Mesendoderm (in vitro differentiated cells): Measurements from ENCODE around the gene TNFAIP6.

Experiments
- DNase-seq: peaks from one replicate; pipeline ENCODE4 v3.0.0; 2013
- H2AK5ac ChIP-seq: 2 replicates; pipeline ENCODE4 v1.6.1; 2013; ENCODE audit warnings: low read length, inconsistent platforms
- H2BK120ac ChIP-seq: 2 replicates; pipeline ENCODE4 v1.6.1; 2013; ENCODE audit warnings: low read depth, mild to moderate bottlenecking, low read length, moderate library complexity, mixed read lengths
- H2BK15ac ChIP-seq: replicated peaks from 2 replicates; pipeline ENCODE4 v1.6.1; 2013; ENCODE audit warnings: low read depth, mild to moderate bottlenecking, moderate library complexity
- H2BK5ac ChIP-seq: 2 replicates; pipeline ENCODE4 v1.6.1; 2013; ENCODE audit warnings: low read length, inconsistent platforms
- H3K18ac ChIP-seq: 2 replicates; pipeline ENCODE4 v1.6.1; 2013; ENCODE audit warnings: mild to moderate bottlenecking, low read length, mixed read lengths
- H3K23ac ChIP-seq: one replicate; pipeline ENCODE4 v1.6.1; 2013; ENCODE audit warnings: low read length
- H3K27ac ChIP-seq: 2 replicates; pipeline ENCODE4 v1.5.1; 2013; ENCODE audit warnings: low read depth, mild to moderate bottlenecking, inconsistent platforms, low read length, moderate library complexity
- H3K27me3 ChIP-seq: 2 replicates; pipeline ENCODE4 v1.6.1; 2013; ENCODE audit warnings: low read length, control low read depth, mild to moderate bottlenecking, inconsistent platforms; ENCODE audit not compliant: insufficient read depth, poor library complexity
- H3K36me3 ChIP-seq: 2 replicates; pipeline ENCODE4 v1.6.1; 2013; ENCODE audit warnings: low read length, inconsistent platforms; ENCODE audit not compliant: control insufficient read depth, insufficient read depth
- H3K4ac ChIP-seq: one replicate; pipeline ENCODE4 v1.6.1; 2013; ENCODE audit warnings: low read depth, mild to moderate bottlenecking, low read length, moderate library complexity
- H3K4me1 ChIP-seq: 2 replicates; pipeline ENCODE4 v1.6.1; 2013; ENCODE audit warnings: low read depth, low read length, inconsistent platforms; ENCODE audit not compliant: control insufficient read depth
- H3K4me2 ChIP-seq: 2 replicates; pipeline ENCODE4 v1.6.1; 2013; ENCODE audit warnings: low read length
- H3K4me3 ChIP-seq: 2 replicates; pipeline ENCODE4 v1.5.1; 2013; ENCODE audit warnings: mild to moderate bottlenecking, low read length
- H3K56ac ChIP-seq: one replicate; pipeline ENCODE4 v1.6.1; 2013; ENCODE audit warnings: low read length
- H3K79me1 ChIP-seq: 2 replicates; pipeline ENCODE4 v1.6.1; 2013; ENCODE audit warnings: low read length, inconsistent platforms
- H3K79me2 ChIP-seq: 2 replicates; pipeline ENCODE4 v1.6.1; 2013; ENCODE audit warnings: mild to moderate bottlenecking, low read length; ENCODE audit not compliant: control insufficient read depth, insufficient read depth
- H3K9ac ChIP-seq: 2 replicates; pipeline ENCODE4 v1.6.1; 2013; ENCODE audit warnings: low read length, inconsistent platforms
- H4K5ac ChIP-seq: one replicate; pipeline ENCODE4 v1.6.1; 2013; ENCODE audit warnings: low read length
- H4K8ac ChIP-seq: one replicate; pipeline ENCODE4 v1.6.1; 2013; ENCODE audit warnings: low read depth, mild to moderate bottlenecking, control low read depth, low read length, moderate library complexity
- WGBS: extraction: QIAGEN DNeasy Blood & Tissue Kit; methylation state at CpG from one replicate; pipeline ENCODE4 v1.1.7; 2013; ENCODE audit warnings: low lambda C conversion rate, missing lambda C conversion rate; ENCODE audit not compliant: insufficient coverage; ENCODE audit errors: extremely low coverage; 5-methylcytosine and 5-hydroxymethylcytosine counted together

The TNFAIP6 gene

GRCh38 chr2:151380580-151381235 lies 23.3 kb downstream of the TNFAIP6 start:
- H3K4me2 ChIP-seq: no peak overlapping the region
- H3K79me1 ChIP-seq: no peaks in the 10 kb centered on the region
- H2AK5ac ChIP-seq: no peak overlapping the region
- H2BK5ac ChIP-seq: no peak overlapping the region
- H3K56ac ChIP-seq: no peak overlapping the region
- peak; percentile 10 for DNase-seq
- no peak overlapping the region for H3K27ac ChIP-seq
- WGBS: no CpG with 5 or more reads among the region's 6 CpGs
- H2BK120ac ChIP-seq: no peak overlapping the region
- H4K5ac ChIP-seq: no peak overlapping the region
- H3K79me2 ChIP-seq: no peaks in the 10 kb centered on the region
- no peak overlapping the region for H3K4ac ChIP-seq
- no peak overlapping the region for H3K9ac ChIP-seq
- no peak overlapping the region for H3K23ac ChIP-seq
- no peaks in the 10 kb centered on the region for H3K4me1 ChIP-seq
- H4K8ac ChIP-seq: no peak overlapping the region
- H2BK15ac ChIP-seq: no peak overlapping the region
- H3K4me3 ChIP-seq: no peak overlapping the region
- H3K36me3 ChIP-seq: no peaks in the 10 kb centered on the region
- H3K18ac ChIP-seq: no peak overlapping the region
- H3K27me3 ChIP-seq: no peaks in the 10 kb centered on the region

- H2BK15ac ChIP-seq: no peak overlapping the region
- no peaks in the 10 kb centered on the region for H3K79me2 ChIP-seq
- H2BK120ac ChIP-seq: no peak overlapping the region
- no peak overlapping the region for H3K56ac ChIP-seq
- DNase-seq: peak; percentile 29
- no peak overlapping the region for H3K23ac ChIP-seq
- no peak overlapping the region for H3K27ac ChIP-seq
- no peak overlapping the region for H4K5ac ChIP-seq
- no peak overlapping the region for H3K4me2 ChIP-seq
- no peaks in the 10 kb centered on the region for H3K4me1 ChIP-seq
- H3K36me3 ChIP-seq: no peaks in the 10 kb centered on the region
- H3K18ac ChIP-seq: no peak overlapping the region
- no peak overlapping the region for H3K4ac ChIP-seq
- H4K8ac ChIP-seq: no peak overlapping the region
- H3K4me3 ChIP-seq: no peak overlapping the region
- H3K79me1 ChIP-seq: no peaks in the 10 kb centered on the region
- no peak overlapping the region for H3K9ac ChIP-seq
- no peaks in the 10 kb centered on the region for H3K27me3 ChIP-seq
- no peak overlapping the region for H2BK5ac ChIP-seq
- no CpG with 5 or more reads among the region's 2 CpGs for WGBS
- no peak overlapping the region for H2AK5ac ChIP-seq
Observed at GRCh38 chr2:151381266-151381665, 23.9 kb downstream of the TNFAIP6 start.

- H3K27me3 ChIP-seq: no peaks in the 10 kb centered on the region
- no peaks in the 10 kb centered on the region for H3K36me3 ChIP-seq
- no CpG with 5 or more reads among the region's 4 CpGs for WGBS
- no peak overlapping the region for H2BK5ac ChIP-seq
- H3K4ac ChIP-seq: no peak overlapping the region
- no peak overlapping the region for H3K9ac ChIP-seq
- H3K23ac ChIP-seq: no peak overlapping the region
- no peaks in the 10 kb centered on the region for H3K79me1 ChIP-seq
- H3K18ac ChIP-seq: no peak overlapping the region
- no peak overlapping the region for H4K8ac ChIP-seq
- no peak overlapping the region for H4K5ac ChIP-seq
- H3K27ac ChIP-seq: no peak overlapping the region
- no peak for DNase-seq
- H3K4me2 ChIP-seq: no peak overlapping the region
- no peak overlapping the region for H2BK15ac ChIP-seq
- no peaks in the 10 kb centered on the region for H3K79me2 ChIP-seq
- no peak overlapping the region for H2AK5ac ChIP-seq
- no peaks in the 10 kb centered on the region for H3K4me1 ChIP-seq
- H3K4me3 ChIP-seq: no peak overlapping the region
- H3K56ac ChIP-seq: no peak overlapping the region
- H2BK120ac ChIP-seq: no peak overlapping the region
Observed at GRCh38 chr2:151388011-151388410, 30.6 kb downstream of the TNFAIP6 start.

- H3K79me2 ChIP-seq: no peaks in the 10 kb centered on the region
Observed at GRCh38 chr2:151391436-151391835, 34.0 kb downstream of the TNFAIP6 start.

DNA sequence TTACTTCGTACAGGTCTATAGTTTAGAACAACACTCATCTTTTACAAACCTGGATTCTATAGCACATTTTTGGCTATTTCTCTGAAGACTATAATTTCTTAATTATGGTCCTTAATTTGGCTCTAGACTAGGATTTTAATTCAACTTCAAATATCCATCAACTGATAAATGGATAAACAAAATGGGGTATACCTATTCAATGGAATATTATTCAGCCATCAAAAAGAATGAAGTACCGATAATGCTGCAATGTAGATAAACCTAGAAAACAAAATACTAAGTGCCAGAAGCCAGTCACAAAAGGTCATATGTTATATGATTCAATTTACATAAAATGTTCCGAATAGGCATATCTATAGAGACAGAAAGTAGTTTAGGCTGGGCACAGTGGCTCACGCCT lies 37.1 kb downstream of the TNFAIP6 start:
- H3K4me2 ChIP-seq: no peak overlapping the region
- H3K9ac ChIP-seq: no peak overlapping the region
- H3K18ac ChIP-seq: no peak overlapping the region
- DNase-seq: no peak
- H2BK5ac ChIP-seq: no peak overlapping the region
- H3K36me3 ChIP-seq: no peaks in the 10 kb centered on the region
- H3K56ac ChIP-seq: no peak overlapping the region
- H3K79me2 ChIP-seq: no peaks in the 10 kb centered on the region
- no peak overlapping the region for H2AK5ac ChIP-seq
- no CpG with 5 or more reads among the region's 4 CpGs for WGBS
- no peak overlapping the region for H3K4ac ChIP-seq
- H2BK120ac ChIP-seq: no peak overlapping the region
- no peaks in the 10 kb centered on the region for H3K27me3 ChIP-seq
- H3K4me3 ChIP-seq: no peak overlapping the region
- H3K4me1 ChIP-seq: no peaks in the 10 kb centered on the region
- H2BK15ac ChIP-seq: no peak overlapping the region
- H4K8ac ChIP-seq: no peak overlapping the region
- H3K27ac ChIP-seq: no peak overlapping the region
- H3K23ac ChIP-seq: no peak overlapping the region
- H3K79me1 ChIP-seq: no peaks in the 10 kb centered on the region
- no peak overlapping the region for H4K5ac ChIP-seq

More at GRCh38 chr2:151391436-151391835, 34.0 kb downstream of the TNFAIP6 start:
- H3K4ac ChIP-seq: no peak overlapping the region
- H3K27ac ChIP-seq: no peak overlapping the region
- H3K23ac ChIP-seq: no peak overlapping the region
- H3K4me1 ChIP-seq: no peaks in the 10 kb centered on the region
- H3K36me3 ChIP-seq: no peaks in the 10 kb centered on the region
- no peak overlapping the region for H3K9ac ChIP-seq
- no peak for DNase-seq
- H2BK15ac ChIP-seq: no peak overlapping the region
- H2BK120ac ChIP-seq: no peak overlapping the region
- no peak overlapping the region for H3K4me3 ChIP-seq
- H4K8ac ChIP-seq: no peak overlapping the region
- no peak overlapping the region for H2BK5ac ChIP-seq
- no peaks in the 10 kb centered on the region for H3K27me3 ChIP-seq
- H3K79me1 ChIP-seq: no peaks in the 10 kb centered on the region
- no peak overlapping the region for H3K56ac ChIP-seq
- no peak overlapping the region for H3K18ac ChIP-seq
- no peak overlapping the region for H2AK5ac ChIP-seq
- no peak overlapping the region for H4K5ac ChIP-seq
- no CpG with 5 or more reads among the region's 2 CpGs for WGBS
- H3K4me2 ChIP-seq: no peak overlapping the region
